Activated CD8-positive, alpha-beta memory T cell treated with anti-CD3 and anti-CD28 coated beads, Interleukin-2, amount 10 ng/mL, durations not matched to agents 7 days and 5 days (primary cell): ENCODE results near the gene RPF1. TPM values are rescaled to one million over a fixed set of nuclear protein-coding genes. Genes with fewer than 3 reads are reported as not detected.
"Not testable (repeated sequence)": the region's sequence is repeated elsewhere in the genome, so short reads cannot be mapped to it uniquely, and the experiment has no call there.

ENCODE experiments used
- ATAC-seq: fragments of 150-1000 bp; cut with Tn5 transposase; one replicate; pipeline ENCODE4 v1.10.0; 2021; ENCODE audit warnings: moderate library complexity
- CTCF ChIA-PET: fragments of 350-600 bp; sonication (Branson Sonifier 250); formaldehyde crosslinking; loops from one replicate; lab custom pipeline; 2021; ENCODE audit warnings: antibody characterized with exemption; lab: Charles Lee
- DNase-seq: peaks from one replicate; pipeline ENCODE4 v3.0.0-alpha.2; 2020
- H3K27ac Mint-ChIP-seq: one replicate; pipeline ENCODE4 v1.8.0; 2021; ENCODE audit warnings: mild to moderate bottlenecking, mixed read lengths
- H3K27me3 Mint-ChIP-seq: one replicate; pipeline ENCODE4 v1.8.0; 2021; ENCODE audit warnings: mixed read lengths
- H3K36me3 Mint-ChIP-seq: one replicate; pipeline ENCODE4 v1.8.0; 2021; ENCODE audit warnings: mild to moderate bottlenecking, mixed read lengths
- H3K4me1 Mint-ChIP-seq: one replicate; pipeline ENCODE4 v1.8.0; 2021; ENCODE audit warnings: mixed read lengths
- H3K4me3 Mint-ChIP-seq: one replicate; pipeline ENCODE4 v1.8.0; 2021; ENCODE audit warnings: mild to moderate bottlenecking, moderate library complexity, mixed read lengths
- H3K9me3 Mint-ChIP-seq: one replicate; pipeline ENCODE4 v1.8.0; 2022; ENCODE audit warnings: low read depth, mixed read lengths
- total RNA-seq, 2 experiments: library from RNA; stranded (reverse); gene quantifications; one replicate each; pipeline ENCODE4 v1.2.3, GENCODE V29; 2021

RPF1 gene
- total RNA-seq, 2 experiments from 2014 or later: 29.7 to 43.2 TPM

GRCh38 chr1:84504580-84505492 is 25.8 kb downstream of the RPF1 start:
- CTCF ChIA-PET: interaction anchor here (0.9 to 2.5 kb wide), 6 partner anchors 62 to 249 kb away, joined by 3 to 15 read pairs (median 5); partner anchors contain the start of gene CTBS
- Mint-ChIP-seq H3K27ac (peak overlapping the region; percentile 98), H3K4me3 (peak overlapping the region; percentile 96), H3K36me3 (peaks cover 43% of the 10 kb centered on the region), H3K27me3 (no peaks in the 10 kb centered on the region), H3K9me3 (no peaks in the 10 kb centered on the region), H3K4me1 (peaks cover 41% of the 10 kb centered on the region)
- DNase-seq (no peak), ATAC-seq (no peak)

- Mint-ChIP-seq H3K36me3 (peaks cover 37% of the 10 kb centered on the region), H3K4me1 (peaks cover 40% of the 10 kb centered on the region), H3K27me3 (no peaks in the 10 kb centered on the region), H3K9me3 (no peaks in the 10 kb centered on the region), H3K4me3 (peak overlapping the region; percentile 96), H3K27ac (peak overlapping the region; percentile 98)
- CTCF ChIA-PET: interaction anchor here (0.9 to 2.5 kb wide), 12 partner anchors 8 to 361 kb away, joined by 3 to 15 read pairs (median 4); partner anchors contain the start of genes CTBS, PRKACB and RPF1
- ATAC-seq: peak; percentile 47
- no peak for DNase-seq
These were observed 26.5 kb downstream of the RPF1 start for GRCh38 chr1:84505493-84506001.

GRCh38 chr1:84506002-84506728 is 27.1 kb downstream of the RPF1 start, which contains the start of the genes GNG5 and SPATA1:
TSS of gene GNG5 (minus strand) at chr1:84506581. CDS start at chr1:84506091, 490 bp downstream.
TSS of gene SPATA1 (plus strand) at chr1:84506386. CDS start at chr1:84516360, 9,974 bp downstream.
- DNase-seq (peak; percentile 99), ATAC-seq (peak; percentile 92)
- H3K36me3 Mint-ChIP-seq: peaks cover 32% of the 10 kb centered on the region
- CTCF ChIA-PET: interaction anchor here (0.7 to 2.5 kb wide), 13 partner anchors 8 to 361 kb away, joined by 3 to 15 read pairs (median 4); partner anchors contain the start of genes CTBS, PRKACB and RPF1
- H3K27me3 Mint-ChIP-seq: no peaks in the 10 kb centered on the region
- peak within 1 kb of the TSS; percentile 98 for H3K27ac Mint-ChIP-seq
- H3K9me3 Mint-ChIP-seq: no peaks in the 10 kb centered on the region
- H3K4me3 Mint-ChIP-seq: peak within 1 kb of the TSS; percentile 96
- H3K4me1 Mint-ChIP-seq: peaks cover 37% of the 10 kb centered on the region

- H3K27ac Mint-ChIP-seq: peak overlapping the region; percentile 98
- H3K27me3 Mint-ChIP-seq: no peaks in the 10 kb centered on the region
- CTCF ChIA-PET: interaction anchor here (0.7 to 2.5 kb wide), 12 partner anchors 9 to 362 kb away, joined by 3 to 15 read pairs (median 4); partner anchors contain the start of genes CTBS, PRKACB and RPF1
- H3K4me3 Mint-ChIP-seq: peak overlapping the region; percentile 96
- H3K9me3 Mint-ChIP-seq: no peaks in the 10 kb centered on the region
- peaks cover 26% of the 10 kb centered on the region for H3K36me3 Mint-ChIP-seq
- no peak for ATAC-seq
- no peak for DNase-seq
- peaks cover 31% of the 10 kb centered on the region for H3K4me1 Mint-ChIP-seq
These were observed 27.8 kb downstream of the RPF1 start for GRCh38 chr1:84506729-84507453.

- not testable (repeated sequence) for DNase-seq, H3K27ac Mint-ChIP-seq, H3K9me3 Mint-ChIP-seq, ATAC-seq, H3K27me3 Mint-ChIP-seq
- CTCF ChIA-PET: interaction anchor here (1.0 kb wide), 1 partner anchor 66 kb away, joined by 3 read pairs; no protein-coding TSS in a partner anchor
- H3K4me3 Mint-ChIP-seq: peak overlapping the region; percentile 96
- H3K4me1 Mint-ChIP-seq: peaks cover 28% of the 10 kb centered on the region
- H3K36me3 Mint-ChIP-seq: peaks cover 22% of the 10 kb centered on the region
These were observed 28.8 kb downstream of the RPF1 start for GRCh38 chr1:84507887-84508286.

GRCh38 chr1:84508510-84508909 is 29.4 kb downstream of the RPF1 start:
- H3K27ac Mint-ChIP-seq: no peak overlapping the region
- ATAC-seq: no peak
- peaks cover 22% of the 10 kb centered on the region for H3K4me1 Mint-ChIP-seq

GRCh38 chr1:84509029-84509428 is 30.0 kb downstream of the RPF1 start:
- Mint-ChIP-seq H3K36me3 (peaks cover 22% of the 10 kb centered on the region), H3K4me1 (peaks cover 17% of the 10 kb centered on the region), H3K4me3 (no peak overlapping the region), H3K9me3 (no peaks in the 10 kb centered on the region), H3K27me3 (no peaks in the 10 kb centered on the region), H3K27ac (no peak overlapping the region)
- DNase-seq (no peak), ATAC-seq (no peak)
- CTCF ChIA-PET: interaction anchor here (1.4 to 1.6 kb wide), 3 partner anchors 9 to 111 kb away, joined by 3 to 5 read pairs (median 3); no protein-coding TSS in a partner anchor

More at GRCh38 chr1:84508510-84508909, 29.4 kb downstream of the RPF1 start:
- H3K9me3 Mint-ChIP-seq: no peaks in the 10 kb centered on the region
- CTCF ChIA-PET: interaction anchor here (1.4 to 1.6 kb wide), 3 partner anchors 9 to 112 kb away, joined by 3 to 5 read pairs (median 3); no protein-coding TSS in a partner anchor
- no peak for DNase-seq
- peak overlapping the region; percentile 2 for H3K4me3 Mint-ChIP-seq
- peaks cover 22% of the 10 kb centered on the region for H3K36me3 Mint-ChIP-seq
- H3K27me3 Mint-ChIP-seq: no peaks in the 10 kb centered on the region

- Mint-ChIP-seq H3K27ac (no peak overlapping the region), H3K27me3 (no peaks in the 10 kb centered on the region), H3K4me3 (no peak overlapping the region), H3K9me3 (no peaks in the 10 kb centered on the region), H3K36me3 (peaks cover 21% of the 10 kb centered on the region), H3K4me1 (peaks cover 9% of the 10 kb centered on the region)
- ATAC-seq: no peak
- CTCF ChIA-PET: interaction anchor here (1.6 kb wide), 1 partner anchor 68 kb away, joined by 5 read pairs; no protein-coding TSS in a partner anchor
- no peak for DNase-seq
These were observed 31.1 kb downstream of the RPF1 start for GRCh38 chr1:84510165-84510564.

- Mint-ChIP-seq H3K9me3 (no peaks in the 10 kb centered on the region), H3K4me1 (peaks cover 9% of the 10 kb centered on the region), H3K27me3 (no peaks in the 10 kb centered on the region), H3K27ac (no peak overlapping the region), H3K36me3 (peaks cover 19% of the 10 kb centered on the region), H3K4me3 (no peak overlapping the region)
- ATAC-seq (no peak), DNase-seq (no peak)
- CTCF ChIA-PET: no interaction called here
These were observed 31.6 kb downstream of the RPF1 start for GRCh38 chr1:84510668-84511067.

- CTCF ChIA-PET: interaction anchor here (0.5 kb wide), 1 partner anchor 354 kb away, joined by 3 read pairs; no protein-coding TSS in a partner anchor
- Mint-ChIP-seq H3K27ac (no peak overlapping the region), H3K36me3 (peaks cover 8% of the 10 kb centered on the region), H3K27me3 (no peaks in the 10 kb centered on the region), H3K4me1 (no peaks in the 10 kb centered on the region), H3K4me3 (no peak overlapping the region), H3K9me3 (peaks cover 3% of the 10 kb centered on the region)
- ATAC-seq (no peak), DNase-seq (no peak)
These were observed 45.5 kb downstream of the RPF1 start for GRCh38 chr1:84524590-84524989.

GRCh38 chr1:84525779-84526178 is 46.7 kb downstream of the RPF1 start:
- peaks cover 9% of the 10 kb centered on the region for H3K36me3 Mint-ChIP-seq
- H3K27me3 Mint-ChIP-seq: no peaks in the 10 kb centered on the region
- no peak overlapping the region for H3K27ac Mint-ChIP-seq
- ATAC-seq: no peak
- H3K4me3 Mint-ChIP-seq: no peak overlapping the region
- CTCF ChIA-PET: no interaction called here
- no peak for DNase-seq
- H3K4me1 Mint-ChIP-seq: no peaks in the 10 kb centered on the region
- H3K9me3 Mint-ChIP-seq: peaks cover 3% of the 10 kb centered on the region

GRCh38 chr1:84538599-84538998 is 59.5 kb downstream of the RPF1 start:
- Mint-ChIP-seq H3K4me1 (peaks cover 26% of the 10 kb centered on the region), H3K4me3 (no peak overlapping the region), H3K36me3 (peaks cover 27% of the 10 kb centered on the region), H3K27ac (peak overlapping the region; percentile 12), H3K9me3 (no peaks in the 10 kb centered on the region), H3K27me3 (no peaks in the 10 kb centered on the region)
- DNase-seq: no peak
- peak; percentile 58 for ATAC-seq
- CTCF ChIA-PET: interaction anchor here (0.6 to 1.2 kb wide), 2 partner anchors 82 to 96 kb away, joined by 3 read pairs; no protein-coding TSS in a partner anchor
